NCI-H2081 (cell line): Measurements from ENCODE around the gene ITPKB.

Experiments used
- DNase-seq, 2 experiments: peaks; one replicate each; lab custom pipeline; 2025; lab: John Stamatoyannopoulos, UW

The ITPKB gene

DNA sequence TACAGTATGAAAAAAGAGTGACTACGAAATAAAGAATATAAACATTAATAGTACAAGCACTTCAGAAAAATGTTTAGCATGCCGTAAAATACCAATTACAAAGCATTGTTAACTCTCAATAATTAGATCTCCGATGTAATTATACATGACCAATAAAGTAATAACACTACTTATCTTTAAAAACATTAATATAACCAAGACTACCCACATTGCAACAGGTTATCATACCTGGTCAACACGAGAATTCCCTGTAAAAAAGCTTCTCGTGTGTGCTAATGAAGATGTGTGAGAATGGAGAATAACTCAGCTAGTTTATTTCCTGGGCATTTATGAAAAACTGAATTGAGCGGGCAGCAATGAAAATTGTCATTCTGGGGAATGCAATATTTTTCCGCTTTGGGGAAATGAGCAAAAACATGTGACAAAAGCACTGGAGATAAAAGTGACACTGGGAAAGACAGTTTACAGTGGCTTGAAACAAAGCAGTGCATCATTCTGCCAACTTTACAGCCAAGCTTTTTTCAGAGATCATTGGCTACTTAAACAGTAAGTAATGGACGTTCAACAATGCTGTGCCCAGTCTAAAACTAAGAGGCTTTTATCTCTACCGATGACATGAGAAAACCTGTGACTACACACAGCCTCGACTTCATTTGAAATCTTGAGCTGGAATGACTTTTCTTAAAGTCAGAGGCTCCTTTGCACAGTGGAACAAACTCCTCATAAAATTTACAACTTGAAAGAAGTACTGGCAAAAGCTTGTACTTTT is 34.7 kb downstream of the ITPKB start:
- DNase-seq = no peak

DNA sequence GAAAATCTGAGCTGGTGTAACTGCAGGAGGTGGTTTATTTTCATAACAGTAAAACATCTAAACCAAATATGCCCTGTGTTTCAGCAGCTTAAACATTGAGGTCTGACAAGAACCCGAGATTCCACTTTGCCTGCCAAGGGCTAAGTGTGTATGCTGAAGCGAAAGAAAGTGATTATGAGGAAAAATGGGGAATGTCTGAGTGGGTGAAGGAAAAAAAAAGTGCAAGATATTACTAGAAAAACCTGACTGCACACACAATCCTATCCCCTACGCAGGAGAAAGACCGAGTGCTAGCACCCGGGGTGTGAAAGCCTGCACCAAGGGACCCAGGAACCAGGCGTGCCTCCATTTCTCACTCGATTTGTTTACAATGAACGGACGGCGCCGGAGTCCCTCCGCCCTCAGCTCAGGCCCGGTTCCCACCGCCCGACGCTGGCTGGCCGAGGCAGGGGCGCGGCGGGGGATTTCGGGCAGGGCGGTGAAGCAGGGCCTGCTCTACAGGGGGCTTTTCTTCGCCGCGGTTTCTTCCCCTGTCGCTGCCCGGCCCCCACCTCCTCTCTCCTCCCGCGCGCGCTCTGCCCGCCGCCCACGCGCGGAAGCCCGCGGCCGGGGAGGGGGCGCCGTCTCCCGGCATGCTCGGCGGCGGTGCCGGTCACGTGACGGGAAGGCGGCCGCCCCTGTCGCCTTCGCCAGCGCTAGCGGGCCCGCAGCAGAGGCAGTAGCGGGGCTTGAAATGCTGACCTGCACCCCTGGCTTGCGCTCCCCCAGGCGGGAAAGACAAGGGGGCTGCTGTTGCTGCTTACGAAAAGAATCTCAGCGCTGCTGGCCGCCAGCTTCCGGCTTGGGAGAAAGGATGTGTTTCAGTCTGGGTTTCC is 35.9 kb downstream of the ITPKB start:
- peak; percentile 75 to 84 for DNase-seq

GRCh38 chr1:226702318-226702956 is 36.6 kb downstream of the ITPKB start:
- no peak for DNase-seq

DNA sequence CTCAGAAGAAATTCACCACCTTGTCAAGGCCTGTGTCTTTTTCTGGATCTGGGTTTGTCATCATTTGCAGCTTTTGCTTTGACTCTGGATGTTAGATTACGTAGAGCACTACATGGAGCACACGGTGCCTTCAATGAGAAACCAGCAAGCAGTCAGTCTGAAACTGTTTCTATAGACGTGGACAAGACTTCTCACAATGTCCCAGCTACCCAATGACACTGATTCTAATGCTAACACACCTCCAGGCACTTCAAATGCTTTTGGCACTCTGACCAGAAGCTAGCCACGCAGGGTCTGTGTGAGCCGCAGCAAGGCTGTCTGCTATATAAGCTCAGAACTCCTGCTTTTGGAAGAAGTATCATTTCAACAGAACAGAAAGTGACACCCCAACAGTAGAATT is 38.2 kb downstream of the ITPKB start:
- DNase-seq = no peak

DNA sequence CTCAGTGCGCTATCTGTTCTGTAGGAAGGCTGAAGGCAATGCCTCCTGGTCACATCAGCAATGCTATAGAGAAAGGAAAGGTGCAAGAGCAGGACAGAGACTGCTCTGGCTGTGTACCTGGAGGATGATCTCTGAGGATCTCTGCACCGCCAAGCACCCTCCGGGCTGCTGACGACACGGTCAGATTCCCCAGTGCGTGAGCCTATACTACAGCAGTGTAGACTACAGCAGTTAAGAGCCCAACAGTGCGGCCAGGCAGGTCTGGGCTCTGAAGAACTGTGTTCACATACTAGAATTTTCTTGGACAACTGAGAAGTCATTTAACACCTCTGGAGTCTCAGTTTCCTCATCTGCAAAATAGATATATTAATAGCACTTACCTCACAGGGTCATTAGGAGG is 39.9 kb downstream of the ITPKB start:
- DNase-seq = no peak

DNA sequence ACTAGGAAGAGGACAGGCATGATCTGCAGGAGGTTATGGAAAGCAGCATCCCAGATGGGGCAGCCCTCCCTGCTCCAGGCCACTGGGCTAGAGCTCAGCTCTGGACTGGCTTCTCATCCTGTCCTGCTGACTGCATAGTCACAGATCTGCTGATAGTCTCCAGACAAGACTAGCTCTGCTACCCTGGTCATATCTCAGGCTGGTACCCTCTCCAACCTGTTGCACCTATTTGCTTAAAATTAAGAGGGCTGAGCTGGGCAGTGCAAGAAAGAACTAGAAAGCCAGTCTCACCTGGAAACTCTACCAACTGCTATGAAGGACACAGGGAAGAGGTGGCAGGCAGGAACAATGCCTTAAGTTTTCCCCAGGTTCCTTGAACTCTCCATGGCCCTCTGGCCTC is 40.4 kb downstream of the ITPKB start:
- DNase-seq = no peak

GRCh38 chr1:226697929-226698544 is 41.0 kb downstream of the ITPKB start:
- no peak for DNase-seq

DNA sequence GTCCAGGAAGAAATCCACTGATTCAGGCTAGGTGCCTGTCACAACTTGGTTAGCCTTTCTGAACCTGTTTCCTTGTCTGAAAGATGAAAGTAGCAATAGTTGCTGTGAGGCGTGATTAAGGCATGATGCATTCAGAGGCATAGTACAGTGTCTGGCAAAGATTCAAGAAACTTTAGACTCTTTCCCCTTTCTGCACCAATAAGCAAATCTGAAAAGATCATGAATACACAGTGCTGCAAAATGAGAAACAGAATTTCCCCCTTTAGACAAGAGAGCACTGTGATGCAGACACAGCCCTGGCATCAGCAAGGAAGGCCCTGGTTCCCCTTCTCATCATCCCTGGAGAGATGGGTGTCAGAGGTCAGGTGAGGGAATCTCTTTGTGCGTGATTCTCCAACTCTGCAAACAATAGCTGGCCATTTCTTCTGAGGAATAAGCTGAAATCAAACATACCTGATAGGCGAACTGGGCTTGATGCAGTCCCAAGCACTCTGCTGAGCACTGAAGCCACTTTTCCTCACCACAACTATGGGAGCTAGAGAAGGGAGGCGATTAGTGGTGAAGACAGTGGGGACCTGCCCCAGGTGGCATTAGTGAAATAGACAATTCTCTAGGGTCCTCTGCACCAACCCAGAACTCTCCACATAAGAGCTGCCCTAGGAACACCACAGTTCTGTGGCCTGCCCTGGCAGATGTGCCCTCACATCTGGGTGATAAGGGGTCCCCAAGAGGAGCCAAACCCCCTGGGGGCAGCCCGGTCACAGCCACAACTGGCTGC is 41.7 kb downstream of the ITPKB start:
- no peak for DNase-seq

GRCh38 chr1:226696547-226696946 is 42.5 kb downstream of the ITPKB start:
- DNase-seq = no peak

- DNase-seq = no peak
Observed at GRCh38 chr1:226695335-226695900, 43.7 kb downstream of the ITPKB start.

GRCh38 chr1:226692823-226693222 is 46.3 kb downstream of the ITPKB start:
- no peak for DNase-seq

GRCh38 chr1:226692051-226692792 is 46.9 kb downstream of the ITPKB start:
- DNase-seq = no peak

- DNase-seq = no peak
Observed at GRCh38 chr1:226691247-226691646, 47.8 kb downstream of the ITPKB start.

- DNase-seq = peak in 1 of 2 experiments; percentile 64
Observed at GRCh38 chr1:226690460-226690982, 48.6 kb downstream of the ITPKB start.

- no peak for DNase-seq
Observed at GRCh38 chr1:226688808-226689207, 50.3 kb downstream of the ITPKB start.

GRCh38 chr1:226688056-226688748 is 50.9 kb downstream of the ITPKB start:
- DNase-seq = no peak

GRCh38 chr1:226687426-226687825 is 51.7 kb downstream of the ITPKB start:
- no peak for DNase-seq

- peak in 1 of 2 experiments; percentile 23 for DNase-seq
Observed at GRCh38 chr1:226686440-226687425, 52.3 kb downstream of the ITPKB start.
